K562 (cell line): ENCODE results near the gene KDM4F. TPM values are rescaled to one million over a fixed set of nuclear protein-coding genes. Genes with fewer than 3 reads are reported as not detected.

Experiments
- polyA plus RNA-seq, 8 experiments: library from polyadenylated mRNA; depleted of rRNA in 4 of 8; stranded (reverse) in 5 of 8; unstranded in 3 of 8; fragments of >200 nt; fragmentation: Nextera tagmentation in 2 of 8; fragmentation: Illumina TruSeq in 1 of 8; extraction: Ambion mirVana in 2 of 8; extraction: Trizol in 1 of 8; gene quantifications; 2 replicates each; pipeline versions ENCODE4 v1.2.1 to v1.2.3, GENCODE V29; 2011 to 2014; ENCODE audit warnings: inconsistent platforms in 1 of 8, missing spikeins in 1 of 8
- total RNA-seq, 7 experiments: library from RNA; depleted of rRNA in 6 of 7; stranded (reverse); fragments of >200 nt in 6 of 7; fragmentation: Illumina TruSeq in 2 of 7; extraction: Trizol in 2 of 7; gene quantifications; 2 replicates each; pipeline versions ENCODE4 v1.2.1 to v1.2.3, GENCODE V29; 2011 to 2021; ENCODE audit warnings: low replicate concordance in 1 of 7

KDM4F gene
- total and polyA plus RNA-seq, 9 of the 15 experiments (the other 6 are each of a cell fraction or from before 2014, with no cell fraction given): not detected

Other genes with a start within 250 kb of the KDM4F start
- 47.3 and 61.6 TPM in 2 replicates for gene CWC15, start 75.9 kb upstream of the KDM4F start, total RNA-seq (2014; rRNA removed)
- gene CWC15, start 75.9 kb upstream of the KDM4F start, total RNA-seq (2014; rRNA removed; fragmentation: Illumina TruSeq; extraction: Trizol): 89.2 and 101 TPM in 2 replicates
- 93.9 and 95.8 TPM in 2 replicates for gene CWC15, start 75.9 kb upstream of the KDM4F start, total RNA-seq (2015; rRNA removed; fragmentation: Illumina TruSeq; extraction: Trizol)
- 61.6 and 76.0 TPM in 2 replicates for gene CWC15, start 75.9 kb upstream of the KDM4F start, total RNA-seq (2021)
- gene CWC15, start 75.9 kb upstream of the KDM4F start, polyA plus RNA-seq (2011; rRNA removed): 64.6 and 74.8 TPM in 2 replicates
- gene CWC15, start 75.9 kb upstream of the KDM4F start, polyA plus RNA-seq (2014; fragmentation: Illumina TruSeq; extraction: Trizol): 80.4 and 96.8 TPM in 2 replicates
- gene CWC15, start 75.9 kb upstream of the KDM4F start, polyA plus RNA-seq (2014; fragmentation: Nextera tagmentation; extraction: Ambion mirVana): 100 to 1,000 TPM; 128 to 168 TPM
- 63.2 and 65.9 TPM in 2 replicates for gene CWC15, start 75.9 kb upstream of the KDM4F start, polyA plus RNA-seq (2014; rRNA removed)
- gene KDM4D, start 75.7 kb upstream of the KDM4F start, total RNA-seq (2014; rRNA removed): 0.50 and 0.65 TPM in 2 replicates
- 0.40 and 0.73 TPM in 2 replicates for gene KDM4D, start 75.7 kb upstream of the KDM4F start, total RNA-seq (2014; rRNA removed; fragmentation: Illumina TruSeq; extraction: Trizol)
- 0.49 and 0.54 TPM in 2 replicates for gene KDM4D, start 75.7 kb upstream of the KDM4F start, total RNA-seq (2015; rRNA removed; fragmentation: Illumina TruSeq; extraction: Trizol)
- 0.74 and 1.1 TPM in 2 replicates for gene KDM4D, start 75.7 kb upstream of the KDM4F start, total RNA-seq (2021)
- gene KDM4D, start 75.7 kb upstream of the KDM4F start, polyA plus RNA-seq (2011; rRNA removed): 0.59 and 0.81 TPM in 2 replicates
- gene KDM4D, start 75.7 kb upstream of the KDM4F start, polyA plus RNA-seq (2014; fragmentation: Illumina TruSeq; extraction: Trizol): 0.70 and 0.94 TPM in 2 replicates
- under 1 TPM; 0.34 to 0.39 TPM for gene KDM4D, start 75.7 kb upstream of the KDM4F start, polyA plus RNA-seq (2014; fragmentation: Nextera tagmentation; extraction: Ambion mirVana)
- gene KDM4D, start 75.7 kb upstream of the KDM4F start, polyA plus RNA-seq (2014; rRNA removed): 0.48 and 0.59 TPM in 2 replicates
- not detected in 2 replicates for gene KDM4E, start 24.2 kb upstream of the KDM4F start, total RNA-seq (2014; rRNA removed)
- not detected in 2 replicates for gene KDM4E, start 24.2 kb upstream of the KDM4F start, total RNA-seq (2014; rRNA removed; fragmentation: Illumina TruSeq; extraction: Trizol)
- gene KDM4E, start 24.2 kb upstream of the KDM4F start, total RNA-seq (2015; rRNA removed; fragmentation: Illumina TruSeq; extraction: Trizol): not detected in 2 replicates
- not detected in 2 replicates for gene KDM4E, start 24.2 kb upstream of the KDM4F start, total RNA-seq (2021)
- gene KDM4E, start 24.2 kb upstream of the KDM4F start, polyA plus RNA-seq (2011; rRNA removed): not detected in 2 replicates
- not detected in 2 replicates for gene KDM4E, start 24.2 kb upstream of the KDM4F start, polyA plus RNA-seq (2014; fragmentation: Illumina TruSeq; extraction: Trizol)
- gene KDM4E, start 24.2 kb upstream of the KDM4F start, polyA plus RNA-seq (2014; fragmentation: Nextera tagmentation; extraction: Ambion mirVana): under 1 TPM in 1 of 2 experiments, not detected in 1; 0.04 TPM
- gene KDM4E, start 24.2 kb upstream of the KDM4F start, polyA plus RNA-seq (2014; rRNA removed): not detected in 2 replicates
- gene SRSF8, start 17.5 kb downstream of the KDM4F start, total RNA-seq (2014; rRNA removed): 15.1 and 18.0 TPM in 2 replicates
- 27.9 and 32.6 TPM in 2 replicates for gene SRSF8, start 17.5 kb downstream of the KDM4F start, total RNA-seq (2014; rRNA removed; fragmentation: Illumina TruSeq; extraction: Trizol)
- 22.2 and 24.9 TPM in 2 replicates for gene SRSF8, start 17.5 kb downstream of the KDM4F start, total RNA-seq (2015; rRNA removed; fragmentation: Illumina TruSeq; extraction: Trizol)
- 43.9 and 44.4 TPM in 2 replicates for gene SRSF8, start 17.5 kb downstream of the KDM4F start, total RNA-seq (2021)
- 50.4 and 53.4 TPM in 2 replicates for gene SRSF8, start 17.5 kb downstream of the KDM4F start, polyA plus RNA-seq (2011; rRNA removed)
- gene SRSF8, start 17.5 kb downstream of the KDM4F start, polyA plus RNA-seq (2014; fragmentation: Illumina TruSeq; extraction: Trizol): 41.1 and 42.8 TPM in 2 replicates
- gene SRSF8, start 17.5 kb downstream of the KDM4F start, polyA plus RNA-seq (2014; fragmentation: Nextera tagmentation; extraction: Ambion mirVana): 10 to 100 TPM; 23.5 to 24.1 TPM
- gene SRSF8, start 17.5 kb downstream of the KDM4F start, polyA plus RNA-seq (2014; rRNA removed): 37.1 and 42.8 TPM in 2 replicates
- 9.8 and 10.3 TPM in 2 replicates for gene ENDOD1, start 40.4 kb downstream of the KDM4F start, total RNA-seq (2014; rRNA removed)
- gene ENDOD1, start 40.4 kb downstream of the KDM4F start, total RNA-seq (2014; rRNA removed; fragmentation: Illumina TruSeq; extraction: Trizol): 11.8 and 12.2 TPM in 2 replicates
- gene ENDOD1, start 40.4 kb downstream of the KDM4F start, total RNA-seq (2015; rRNA removed; fragmentation: Illumina TruSeq; extraction: Trizol): 8.3 and 8.4 TPM in 2 replicates
- 9.7 and 10.5 TPM in 2 replicates for gene ENDOD1, start 40.4 kb downstream of the KDM4F start, total RNA-seq (2021)
- gene ENDOD1, start 40.4 kb downstream of the KDM4F start, polyA plus RNA-seq (2011; rRNA removed): 9.4 and 10.3 TPM in 2 replicates
- 8.1 and 9.3 TPM in 2 replicates for gene ENDOD1, start 40.4 kb downstream of the KDM4F start, polyA plus RNA-seq (2014; fragmentation: Illumina TruSeq; extraction: Trizol)
- 1 to 10 TPM; 4.2 to 4.4 TPM for gene ENDOD1, start 40.4 kb downstream of the KDM4F start, polyA plus RNA-seq (2014; fragmentation: Nextera tagmentation; extraction: Ambion mirVana)
- 5.1 and 5.2 TPM in 2 replicates for gene ENDOD1, start 40.4 kb downstream of the KDM4F start, polyA plus RNA-seq (2014; rRNA removed)
- 1.1 and 1.5 TPM in 2 replicates for gene SESN3, start 181.8 kb downstream of the KDM4F start, total RNA-seq (2014; rRNA removed)
- 2.0 and 2.1 TPM in 2 replicates for gene SESN3, start 181.8 kb downstream of the KDM4F start, total RNA-seq (2014; rRNA removed; fragmentation: Illumina TruSeq; extraction: Trizol)
- gene SESN3, start 181.8 kb downstream of the KDM4F start, total RNA-seq (2015; rRNA removed; fragmentation: Illumina TruSeq; extraction: Trizol): 1.9 and 2.4 TPM in 2 replicates
- gene SESN3, start 181.8 kb downstream of the KDM4F start, total RNA-seq (2021): 2.5 and 2.6 TPM in 2 replicates
- gene SESN3, start 181.8 kb downstream of the KDM4F start, polyA plus RNA-seq (2011; rRNA removed): 0.95 and 1.6 TPM in 2 replicates
- 1.1 and 1.5 TPM in 2 replicates for gene SESN3, start 181.8 kb downstream of the KDM4F start, polyA plus RNA-seq (2014; fragmentation: Illumina TruSeq; extraction: Trizol)
- under 1 TPM; 0.44 to 0.48 TPM for gene SESN3, start 181.8 kb downstream of the KDM4F start, polyA plus RNA-seq (2014; fragmentation: Nextera tagmentation; extraction: Ambion mirVana)
- 0.78 and 0.81 TPM in 2 replicates for gene SESN3, start 181.8 kb downstream of the KDM4F start, polyA plus RNA-seq (2014; rRNA removed)